Mesendoderm (in vitro differentiated cells): ENCODE results near the gene RTP2. TPM values are rescaled to one million over a fixed set of nuclear protein-coding genes. Genes with fewer than 3 reads are reported as not detected.

Experiments
- DNase-seq: peaks from one replicate; pipeline ENCODE4 v3.0.0; 2013
- H2AK5ac ChIP-seq: 2 replicates; pipeline ENCODE4 v1.6.1; 2013; ENCODE audit warnings: low read length, inconsistent platforms
- H2BK120ac ChIP-seq: 2 replicates; pipeline ENCODE4 v1.6.1; 2013; ENCODE audit warnings: low read depth, mild to moderate bottlenecking, low read length, moderate library complexity, mixed read lengths
- H2BK15ac ChIP-seq: replicated peaks from 2 replicates; pipeline ENCODE4 v1.6.1; 2013; ENCODE audit warnings: low read depth, mild to moderate bottlenecking, moderate library complexity
- H2BK5ac ChIP-seq: 2 replicates; pipeline ENCODE4 v1.6.1; 2013; ENCODE audit warnings: low read length, inconsistent platforms
- H3K18ac ChIP-seq: 2 replicates; pipeline ENCODE4 v1.6.1; 2013; ENCODE audit warnings: mild to moderate bottlenecking, low read length, mixed read lengths
- H3K23ac ChIP-seq: one replicate; pipeline ENCODE4 v1.6.1; 2013; ENCODE audit warnings: low read length
- H3K27ac ChIP-seq: 2 replicates; pipeline ENCODE4 v1.5.1; 2013; ENCODE audit warnings: low read depth, mild to moderate bottlenecking, inconsistent platforms, low read length, moderate library complexity
- H3K27me3 ChIP-seq: 2 replicates; pipeline ENCODE4 v1.6.1; 2013; ENCODE audit warnings: low read length, control low read depth, mild to moderate bottlenecking, inconsistent platforms; ENCODE audit not compliant: insufficient read depth, poor library complexity
- H3K36me3 ChIP-seq: 2 replicates; pipeline ENCODE4 v1.6.1; 2013; ENCODE audit warnings: low read length, inconsistent platforms; ENCODE audit not compliant: control insufficient read depth, insufficient read depth
- H3K4ac ChIP-seq: one replicate; pipeline ENCODE4 v1.6.1; 2013; ENCODE audit warnings: low read depth, mild to moderate bottlenecking, low read length, moderate library complexity
- H3K4me1 ChIP-seq: 2 replicates; pipeline ENCODE4 v1.6.1; 2013; ENCODE audit warnings: low read depth, low read length, inconsistent platforms; ENCODE audit not compliant: control insufficient read depth
- H3K4me2 ChIP-seq: 2 replicates; pipeline ENCODE4 v1.6.1; 2013; ENCODE audit warnings: low read length
- H3K4me3 ChIP-seq: 2 replicates; pipeline ENCODE4 v1.5.1; 2013; ENCODE audit warnings: mild to moderate bottlenecking, low read length
- H3K56ac ChIP-seq: one replicate; pipeline ENCODE4 v1.6.1; 2013; ENCODE audit warnings: low read length
- H3K79me1 ChIP-seq: 2 replicates; pipeline ENCODE4 v1.6.1; 2013; ENCODE audit warnings: low read length, inconsistent platforms
- H3K79me2 ChIP-seq: 2 replicates; pipeline ENCODE4 v1.6.1; 2013; ENCODE audit warnings: mild to moderate bottlenecking, low read length; ENCODE audit not compliant: control insufficient read depth, insufficient read depth
- H3K9ac ChIP-seq: 2 replicates; pipeline ENCODE4 v1.6.1; 2013; ENCODE audit warnings: low read length, inconsistent platforms
- H4K5ac ChIP-seq: one replicate; pipeline ENCODE4 v1.6.1; 2013; ENCODE audit warnings: low read length
- H4K8ac ChIP-seq: one replicate; pipeline ENCODE4 v1.6.1; 2013; ENCODE audit warnings: low read depth, mild to moderate bottlenecking, control low read depth, low read length, moderate library complexity
- WGBS: extraction: QIAGEN DNeasy Blood & Tissue Kit; methylation state at CpG from one replicate; pipeline ENCODE4 v1.1.7; 2013; ENCODE audit warnings: low lambda C conversion rate, missing lambda C conversion rate; ENCODE audit not compliant: insufficient coverage; ENCODE audit errors: extremely low coverage; 5-methylcytosine and 5-hydroxymethylcytosine counted together
- polyA plus RNA-seq, 2 experiments: library from polyadenylated mRNA; stranded (reverse); fragments of 200-250 nt; gene quantifications; one replicate each; pipeline ENCODE4 v1.2.3, GENCODE V29; 2013

Gene RTP2, protein sequence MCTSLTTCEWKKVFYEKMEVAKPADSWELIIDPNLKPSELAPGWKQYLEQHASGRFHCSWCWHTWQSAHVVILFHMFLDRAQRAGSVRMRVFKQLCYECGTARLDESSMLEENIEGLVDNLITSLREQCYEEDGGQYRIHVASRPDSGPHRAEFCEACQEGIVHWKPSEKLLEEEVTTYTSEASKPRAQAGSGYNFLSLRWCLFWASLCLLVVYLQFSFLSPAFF
- not detected for polyA plus RNA-seq (2013, experiment 1 of 2)
- not detected for polyA plus RNA-seq (2013, experiment 2 of 2)

DNA sequence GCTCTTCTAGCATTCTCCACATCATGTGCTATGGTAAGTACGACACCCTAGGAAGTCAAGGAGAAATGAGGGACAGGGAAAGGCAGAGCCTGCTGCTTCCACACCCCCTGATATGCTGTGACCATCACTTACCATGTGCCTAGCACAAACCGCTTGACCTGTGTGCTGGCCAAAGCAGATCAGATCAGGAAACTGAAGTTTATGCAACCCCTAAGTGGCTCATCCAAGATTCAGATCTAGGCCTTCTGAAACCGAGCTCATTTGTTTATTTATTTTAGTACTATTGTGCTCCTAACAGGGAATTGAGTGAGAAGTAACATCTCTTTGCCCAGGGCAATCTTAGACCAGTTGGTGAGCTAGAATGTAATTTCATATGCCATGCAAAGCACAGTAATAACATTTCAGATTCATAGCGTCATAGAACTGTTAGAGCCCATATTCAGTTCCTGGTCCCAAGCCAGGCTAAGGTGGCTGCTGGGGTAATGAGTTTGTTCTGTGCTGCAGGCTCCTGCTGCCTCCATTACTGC lies at the start of gene RTP2:
RTP2 (minus strand) TSS at position 51 of the 527 bp plus-strand sequence. CDS start 429 bp downstream, outside the sequence.
- Histone ChIP-seq H3K23ac (no peak within 1 kb of the TSS), H3K27me3 (no peaks in the 10 kb centered on the region), H3K4me1 (no peaks in the 10 kb centered on the region), H4K5ac (no peak within 1 kb of the TSS), H2BK15ac (no peak within 1 kb of the TSS), H2AK5ac (no peak within 1 kb of the TSS), H3K56ac (no peak within 1 kb of the TSS), H3K18ac (no peak within 1 kb of the TSS), H3K79me2 (no peaks in the 10 kb centered on the region), H2BK120ac (no peak within 1 kb of the TSS), H3K9ac (no peak within 1 kb of the TSS), H3K27ac (no peak within 1 kb of the TSS), H2BK5ac (no peak within 1 kb of the TSS), H3K4me3 (no peak within 1 kb of the TSS), H3K4ac (no peak within 1 kb of the TSS), H3K36me3 (no peaks in the 10 kb centered on the region), H4K8ac (no peak within 1 kb of the TSS), H3K4me2 (no peak within 1 kb of the TSS), H3K79me1 (no peaks in the 10 kb centered on the region)
- no CpG with 5 or more reads among the region's 4 CpGs for WGBS
- DNase-seq: no peak

DNA sequence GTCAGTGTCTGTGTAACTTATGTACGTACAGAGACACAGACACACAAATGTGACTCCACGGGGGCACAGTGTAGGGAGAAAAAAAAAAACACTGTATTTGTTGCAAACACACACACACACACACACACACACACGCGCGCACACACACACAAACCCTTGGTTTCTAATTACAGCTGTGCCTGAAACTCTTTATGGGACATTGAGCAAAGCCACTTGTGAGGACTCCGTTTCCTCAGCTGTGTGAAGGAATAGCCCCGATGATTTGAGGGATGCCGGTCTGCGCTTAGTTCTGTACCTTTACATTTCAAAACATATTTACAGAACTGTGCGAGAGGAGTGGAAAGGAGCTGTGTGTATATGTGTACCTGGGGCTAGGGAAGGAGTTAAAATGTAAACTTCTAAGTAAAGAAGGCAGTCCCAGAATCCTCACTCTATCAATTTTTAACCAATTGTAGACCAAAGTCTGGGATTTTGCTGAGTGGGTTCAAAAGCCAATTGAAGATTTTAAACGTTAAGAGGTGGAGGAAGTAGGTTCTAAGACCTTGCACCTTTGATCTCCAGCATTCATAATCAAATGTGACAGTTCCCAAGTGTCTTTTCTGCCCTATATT lies 48.3 kb upstream of the RTP2 start:
- H3K27me3 ChIP-seq: no peaks in the 10 kb centered on the region
- peak overlapping the region; percentile 23 for H3K27ac ChIP-seq
- H3K9ac ChIP-seq: peak overlapping the region; percentile 56
- no peak overlapping the region for H3K4ac ChIP-seq
- no peak overlapping the region for H3K18ac ChIP-seq
- no CpG with 5 or more reads among the region's 11 CpGs for WGBS
- H3K79me1 ChIP-seq: no peaks in the 10 kb centered on the region
- no peak overlapping the region for H2AK5ac ChIP-seq
- H3K4me2 ChIP-seq: peak overlapping the region; percentile 53
- H2BK5ac ChIP-seq: peak overlapping the region; percentile 23
- H3K56ac ChIP-seq: peak overlapping the region; percentile 82
- H3K36me3 ChIP-seq: no peaks in the 10 kb centered on the region
- no peak overlapping the region for H3K23ac ChIP-seq
- no peak overlapping the region for H2BK15ac ChIP-seq
- H3K4me3 ChIP-seq: peak overlapping the region; percentile 8
- H3K79me2 ChIP-seq: no peaks in the 10 kb centered on the region
- no peak overlapping the region for H4K8ac ChIP-seq
- no peak overlapping the region for H2BK120ac ChIP-seq
- no peak for DNase-seq
- H3K4me1 ChIP-seq: peaks cover 2% of the 10 kb centered on the region
- H4K5ac ChIP-seq: no peak overlapping the region

DNA sequence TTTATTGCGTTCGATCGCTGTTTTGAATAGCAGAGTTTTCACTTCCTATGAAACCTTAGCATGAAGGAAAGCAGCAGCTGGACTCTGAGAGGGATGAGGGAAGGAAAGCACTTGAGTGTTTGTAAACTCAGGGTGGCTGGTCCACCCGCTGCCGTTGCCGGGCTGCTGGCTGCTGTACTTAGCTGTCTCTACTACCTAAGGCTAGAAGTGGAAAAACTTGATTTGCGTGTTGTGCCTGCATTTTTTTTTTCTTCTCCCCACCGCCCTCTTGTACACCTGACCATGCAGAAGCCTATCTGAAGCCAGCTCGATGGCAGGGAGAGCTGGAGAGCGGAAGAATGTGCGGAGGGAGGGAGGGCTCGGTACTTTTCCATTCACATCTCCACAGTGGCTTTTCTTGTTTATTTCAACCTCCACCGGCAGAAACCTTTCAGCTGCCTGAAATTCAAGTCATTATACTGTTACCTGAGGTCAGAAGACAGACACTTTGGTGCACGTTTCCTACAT lies 47.7 kb upstream of the RTP2 start:
- Histone ChIP-seq H3K9ac (peak overlapping the region; percentile 56), H3K36me3 (no peaks in the 10 kb centered on the region), H3K27me3 (no peaks in the 10 kb centered on the region), H4K5ac (no peak overlapping the region), H3K27ac (peak overlapping the region; percentile 38), H4K8ac (no peak overlapping the region), H3K79me2 (no peaks in the 10 kb centered on the region), H3K4me2 (peak overlapping the region; percentile 53), H3K4me3 (peak overlapping the region; percentile 8), H3K56ac (peak overlapping the region; percentile 82), H2AK5ac (no peak overlapping the region), H2BK5ac (peak overlapping the region; percentile 23), H3K4me1 (peaks cover 2% of the 10 kb centered on the region), H2BK120ac (no peak overlapping the region), H3K79me1 (no peaks in the 10 kb centered on the region), H3K23ac (no peak overlapping the region), H2BK15ac (no peak overlapping the region), H3K18ac (peak overlapping the region; percentile 11), H3K4ac (no peak overlapping the region)
- WGBS: 100% methylated on average over 3 of the region's 14 CpGs
- DNase-seq: peak; percentile 93

DNA sequence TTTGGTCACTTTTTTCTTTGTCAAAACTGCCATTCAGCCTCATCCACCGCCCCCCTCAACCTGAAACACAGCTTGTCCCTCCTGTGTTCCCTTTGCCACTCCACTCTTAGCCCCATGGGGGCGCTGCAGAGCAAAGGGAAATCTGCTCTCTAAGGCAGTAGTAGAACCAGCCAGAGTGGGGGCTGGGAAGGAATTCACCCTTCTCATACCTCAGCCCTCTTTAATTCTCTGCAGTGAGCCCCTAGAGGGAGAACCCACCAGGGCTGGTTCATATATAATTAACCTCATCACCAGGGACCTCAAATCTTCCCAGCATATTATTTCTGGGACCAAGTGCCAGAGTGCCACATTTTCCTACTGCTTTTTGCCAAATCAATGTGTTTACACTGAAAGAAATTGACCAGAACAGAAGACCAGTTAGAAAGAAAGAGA lies 45.7 kb upstream of the RTP2 start:
- no peak overlapping the region for H4K8ac ChIP-seq
- H2BK120ac ChIP-seq: no peak overlapping the region
- H4K5ac ChIP-seq: no peak overlapping the region
- no peak overlapping the region for H3K23ac ChIP-seq
- no peak overlapping the region for H2BK5ac ChIP-seq
- WGBS: no CpG with 5 or more reads among the region's 2 CpGs
- DNase-seq: peak; percentile 96
- no peak overlapping the region for H3K4me2 ChIP-seq
- no peak overlapping the region for H3K4ac ChIP-seq
- H3K9ac ChIP-seq: no peak overlapping the region
- H2AK5ac ChIP-seq: no peak overlapping the region
- no peaks in the 10 kb centered on the region for H3K36me3 ChIP-seq
- no peak overlapping the region for H3K27ac ChIP-seq
- H3K79me2 ChIP-seq: no peaks in the 10 kb centered on the region
- no peak overlapping the region for H3K4me3 ChIP-seq
- no peaks in the 10 kb centered on the region for H3K79me1 ChIP-seq
- peaks cover 2% of the 10 kb centered on the region for H3K4me1 ChIP-seq
- H3K18ac ChIP-seq: no peak overlapping the region
- H2BK15ac ChIP-seq: no peak overlapping the region
- no peaks in the 10 kb centered on the region for H3K27me3 ChIP-seq
- no peak overlapping the region for H3K56ac ChIP-seq

DNA sequence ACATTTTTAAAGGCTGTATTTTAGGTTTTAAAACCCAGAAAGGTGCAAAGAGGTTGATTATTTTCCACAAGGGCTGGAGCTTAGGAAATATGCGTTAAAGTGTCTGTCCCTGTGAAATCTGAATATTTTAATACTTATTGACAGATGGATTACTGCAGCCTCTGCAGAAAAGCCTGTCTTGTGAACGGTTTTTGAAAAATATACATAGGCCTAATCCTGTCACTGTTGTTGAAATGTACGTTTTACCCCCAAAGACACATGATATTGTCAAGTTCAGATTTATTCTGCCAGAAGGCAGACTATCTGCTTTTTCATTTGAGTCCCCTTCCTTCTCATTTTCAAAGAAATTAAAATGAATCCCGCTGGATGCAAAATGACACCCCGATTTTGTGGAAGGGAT lies 45.1 kb upstream of the RTP2 start:
- H3K4ac ChIP-seq: no peak overlapping the region
- peaks cover 2% of the 10 kb centered on the region for H3K4me1 ChIP-seq
- no peak overlapping the region for H3K9ac ChIP-seq
- no peak overlapping the region for H3K27ac ChIP-seq
- no peak overlapping the region for H3K56ac ChIP-seq
- no peak overlapping the region for H3K18ac ChIP-seq
- H3K23ac ChIP-seq: no peak overlapping the region
- H3K4me2 ChIP-seq: no peak overlapping the region
- no peak overlapping the region for H4K5ac ChIP-seq
- H2BK15ac ChIP-seq: peak overlapping the region; percentile 67
- H3K79me1 ChIP-seq: no peaks in the 10 kb centered on the region
- H2AK5ac ChIP-seq: no peak overlapping the region
- DNase-seq: no peak
- H2BK5ac ChIP-seq: no peak overlapping the region
- H3K79me2 ChIP-seq: no peaks in the 10 kb centered on the region
- no peak overlapping the region for H2BK120ac ChIP-seq
- H4K8ac ChIP-seq: no peak overlapping the region
- no CpG with 5 or more reads among the region's 5 CpGs for WGBS
- no peaks in the 10 kb centered on the region for H3K36me3 ChIP-seq
- H3K4me3 ChIP-seq: no peak overlapping the region
- H3K27me3 ChIP-seq: no peaks in the 10 kb centered on the region
